HepG2 (cell line): ENCODE results near the gene EED. TPM values are rescaled to one million over a fixed set of nuclear protein-coding genes. Genes with fewer than 3 reads are reported as not detected.
A peak's percentile ranks its signal among the peaks of the same experiment; 100 is the strongest.

Source experiments
- ARNT2 ChIP-seq: sonication (generic); formaldehyde crosslinking; IDR thresholded peaks from 2 replicates; pipeline ENCODE4 v1.8.0; 2022; ENCODE audit warnings: mild to moderate bottlenecking, low read depth, missing genetic modification reagents, moderate library complexity
- BRD4 ChIP-seq: sonication (generic); formaldehyde crosslinking; IDR thresholded peaks from 2 replicates; pipeline ENCODE4 v1.4.0; 2020; ENCODE audit warnings: missing genetic modification reagents
- CREBL2 ChIP-seq: sonication (generic); formaldehyde crosslinking; IDR thresholded peaks from 2 replicates; pipeline ENCODE4 v1.8.1; 2023; ENCODE audit warnings: missing genetic modification reagents, mild to moderate bottlenecking, borderline replicate concordance
- ETV5 ChIP-seq: IDR thresholded peaks from 2 replicates; pipeline ENCODE4 v1.6.1; 2018; ENCODE audit warnings: missing biosample characterization, missing genetic modification reagents, inconsistent platforms, borderline replicate concordance
- FIP1L1 ChIP-seq: fragments of 200-400 bp; formaldehyde crosslinking; IDR thresholded peaks from 2 replicates; pipeline ENCODE4 v1.6.1; 2018; ENCODE audit warnings: low read depth, mild to moderate bottlenecking, low read length, moderate library complexity, borderline replicate concordance; ENCODE audit not compliant: insufficient read depth
- GATAD1 ChIP-seq: IDR thresholded peaks from 2 replicates; pipeline ENCODE4 v1.6.1; 2016; ENCODE audit warnings: missing genetic modification reagents, missing compliant biosample characterization
- HMG20B ChIP-seq: conservative IDR thresholded peaks from 2 replicates; pipeline ENCODE4 v1.6.1; 2016; ENCODE audit warnings: missing genetic modification reagents, missing compliant biosample characterization
- HNRNPL ChIP-seq: fragments of 200-400 bp; formaldehyde crosslinking; IDR thresholded peaks from 2 replicates; pipeline ENCODE4 v1.6.1; 2017; ENCODE audit warnings: mild to moderate bottlenecking, low read depth, low read length
- HOXD1 ChIP-seq: sonication (generic); formaldehyde crosslinking; IDR thresholded peaks from 2 replicates; pipeline ENCODE4 v1.5.0; 2020; ENCODE audit warnings: missing genetic modification reagents
- MAFF ChIP-seq: IDR thresholded peaks from 2 replicates; pipeline ENCODE4 v1.6.1; 2011; ENCODE audit warnings: low read depth, low read length, improper control_type of control experiment
- MAFK ChIP-seq, 2 experiments: IDR thresholded peaks in 1 of 2; conservative IDR thresholded peaks in 1 of 2; 2 replicates each; pipeline ENCODE4 v1.6.1; 2011; ENCODE audit warnings: improper control_type of control experiment in 2 of 2, low read length in 2 of 2
- NR2F6 ChIP-seq, 2 experiments: IDR thresholded peaks; 2 replicates each; pipeline ENCODE4 v1.6.1; 2016; ENCODE audit warnings: antibody characterized with exemption in 1 of 2, mild to moderate bottlenecking in 1 of 2
- POLR2G ChIP-seq: fragments of 200-400 bp; formaldehyde crosslinking; IDR thresholded peaks from 2 replicates; pipeline ENCODE4 v1.6.1; 2018; ENCODE audit warnings: mild to moderate bottlenecking, low read depth, low read length, moderate library complexity
- RBFOX2 ChIP-seq: fragments of 200-400 bp; formaldehyde crosslinking; IDR thresholded peaks from 2 replicates; pipeline ENCODE4 v1.6.1; 2017; ENCODE audit warnings: low read depth, mild to moderate bottlenecking, low read length
- RBM39 ChIP-seq: fragments of 200-400 bp; formaldehyde crosslinking; IDR thresholded peaks from one replicate; pipeline ENCODE4 v1.6.1; 2018; ENCODE audit warnings: antibody characterized with exemption, mild to moderate bottlenecking, low read depth, low read length; ENCODE audit not compliant: poor library complexity, severe bottlenecking
- SAFB2 ChIP-seq: sonication (generic); formaldehyde crosslinking; IDR thresholded peaks from 2 replicates; pipeline ENCODE4 v1.5.1; 2020; ENCODE audit warnings: missing genetic modification reagents, low read depth, mild to moderate bottlenecking, borderline replicate concordance
- SKI ChIP-seq: fragments of 450-650 bp; IDR thresholded peaks from one replicate; pipeline ENCODE4 v1.6.1; 2018; ENCODE audit warnings: mild to moderate bottlenecking; ENCODE audit not compliant: partially characterized antibody
- ZBTB21 ChIP-seq: sonication (generic); formaldehyde crosslinking; IDR thresholded peaks from 2 replicates; pipeline ENCODE4 v1.4.0; 2020; ENCODE audit warnings: missing genetic modification reagents
- ZFP36 ChIP-seq: fragments of 150-350 bp; IDR thresholded peaks from 2 replicates; pipeline ENCODE4 v1.6.1; 2018; ENCODE audit warnings: borderline replicate concordance, low read length, low read depth; ENCODE audit not compliant: partially characterized antibody
- ZNF343 ChIP-seq: sonication (generic); formaldehyde crosslinking; IDR thresholded peaks from 2 replicates; pipeline ENCODE4 v1.4.0; 2020; ENCODE audit warnings: mild to moderate bottlenecking, missing genetic modification reagents
- ZNF446 ChIP-seq: sonication (generic); formaldehyde crosslinking; IDR thresholded peaks from 2 replicates; pipeline ENCODE4 v1.5.0; 2020; ENCODE audit warnings: mild to moderate bottlenecking, missing genetic modification reagents
- ZNF484 ChIP-seq: sonication (generic); formaldehyde crosslinking; IDR thresholded peaks from 2 replicates; pipeline ENCODE4 v1.5.1; 2020; ENCODE audit warnings: mild to moderate bottlenecking, low read depth, missing genetic modification reagents, borderline replicate concordance
- ZNF605 ChIP-seq: sonication (generic); formaldehyde crosslinking; IDR thresholded peaks from 2 replicates; pipeline ENCODE4 v1.8.0; 2022; ENCODE audit warnings: mild to moderate bottlenecking, missing genetic modification reagents
- ZNF775 ChIP-seq: sonication (generic); formaldehyde crosslinking; IDR thresholded peaks from 2 replicates; pipeline ENCODE4 v1.4.0; 2020; ENCODE audit warnings: missing genetic modification reagents, mild to moderate bottlenecking, moderate library complexity, borderline replicate concordance
- polyA plus RNA-seq, 8 experiments: library from polyadenylated mRNA; depleted of rRNA in 3 of 8; stranded (reverse) in 7 of 8; unstranded in 1 of 8; fragments of >200 nt; fragmentation: Illumina TruSeq in 4 of 8; extraction: Trizol in 4 of 8; gene quantifications; 2 replicates each; pipeline versions ENCODE4 v1.2.1 to v1.2.3, GENCODE V29; 2011 to 2016; ENCODE audit warnings: low read depth in 4 of 8, missing spikeins in 1 of 8, mixed read lengths in 1 of 8; ENCODE audit not compliant: insufficient read depth in 1 of 8
- total RNA-seq, 5 experiments: library from RNA; depleted of rRNA; stranded (reverse); fragments of >200 nt; fragmentation: Illumina TruSeq; extraction: Trizol; gene quantifications; 2 replicates each; pipeline ENCODE4 v1.2.3, GENCODE V29; 2016; ENCODE audit warnings: low read depth in 1 of 5
- TF ChIP-seq, protein P1 (sequence below): sonication (generic); formaldehyde crosslinking; IDR thresholded peaks from 2 replicates; pipeline ENCODE4 v1.5.0; 2020; ENCODE audit warnings: missing genetic modification reagents, mild to moderate bottlenecking, borderline replicate concordance
- TF ChIP-seq, protein P2 (sequence below): sonication (generic); formaldehyde crosslinking; IDR thresholded peaks from 2 replicates; pipeline ENCODE4 v1.5.1; 2020; ENCODE audit warnings: mild to moderate bottlenecking, missing genetic modification reagents, borderline replicate concordance

Gene EED
- total and polyA plus RNA-seq, 2 of the 13 experiments (the other 11 are each of a cell fraction or from before 2014, with no cell fraction given) = 11.0 to 28.4 TPM

GRCh38 chr11:86244063-86244521 is 461 bp upstream of the EED start (continued):
- TF ChIP-seq FIP1L1 = no peak
- TF ChIP-seq HMG20B = no peak
- no peak for TF ChIP-seq ZNF605 (CRISPR knock-in tag)
- TF ChIP-seq GATAD1 (CRISPR knock-in tag) = no peak
- TF ChIP-seq HNRNPL = no peak
- no peak for TF ChIP-seq BRD4 (CRISPR knock-in tag)
- TF ChIP-seq MAFK (conservative IDR thresholded peaks at IDR 0.05 in 1 of 2, IDR thresholded peaks at IDR 0.05 in 1 of 2; ENCODE audit: low read length in 2 of 2) = 0 out of 4 replicates have a peak, but pooled peaks of 1 of the 2 experiments have one; percentile 13
- no peak for TF ChIP-seq RBM39
- no peak for TF ChIP-seq ZBTB21 (CRISPR knock-in tag)
- TF ChIP-seq, protein P1, sequence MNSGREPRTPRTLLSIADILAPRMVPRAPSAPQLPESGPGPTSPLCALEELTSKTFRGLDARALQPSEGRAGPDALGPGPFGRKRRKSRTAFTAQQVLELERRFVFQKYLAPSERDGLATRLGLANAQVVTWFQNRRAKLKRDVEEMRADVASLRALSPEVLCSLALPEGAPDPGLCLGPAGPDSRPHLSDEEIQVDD (CRISPR knock-in tag) = no peak
- TF ChIP-seq HOXD1 (CRISPR knock-in tag) = no peak
- TF ChIP-seq ARNT2 (CRISPR knock-in tag) = no peak
- 0 out of 2 replicates have a peak, but pooled peaks have one; percentile 19 for TF ChIP-seq POLR2G
- no peak for TF ChIP-seq ZNF484 (CRISPR knock-in tag)
- no peak for TF ChIP-seq ZNF343 (CRISPR knock-in tag)
- peak; percentile 6; the same call in 1 of the 2 replicates for TF ChIP-seq MAFF
- no peak for TF ChIP-seq ZNF775
- TF ChIP-seq ZFP36 = no peak
- no peak for TF ChIP-seq SAFB2 (CRISPR knock-in tag)
- no peak for TF ChIP-seq NR2F6 (IDR thresholded peaks at IDR 0.05)
- TF ChIP-seq NR2F6 (CRISPR knock-in tag; IDR thresholded peaks at IDR 0.05) = no peak
- no peak for TF ChIP-seq SKI
- no peak for TF ChIP-seq ETV5 (CRISPR knock-in tag)
- no peak for TF ChIP-seq CREBL2 (CRISPR knock-in tag)
- no peak for TF ChIP-seq ZNF446 (CRISPR knock-in tag)
- TF ChIP-seq, protein P2, sequence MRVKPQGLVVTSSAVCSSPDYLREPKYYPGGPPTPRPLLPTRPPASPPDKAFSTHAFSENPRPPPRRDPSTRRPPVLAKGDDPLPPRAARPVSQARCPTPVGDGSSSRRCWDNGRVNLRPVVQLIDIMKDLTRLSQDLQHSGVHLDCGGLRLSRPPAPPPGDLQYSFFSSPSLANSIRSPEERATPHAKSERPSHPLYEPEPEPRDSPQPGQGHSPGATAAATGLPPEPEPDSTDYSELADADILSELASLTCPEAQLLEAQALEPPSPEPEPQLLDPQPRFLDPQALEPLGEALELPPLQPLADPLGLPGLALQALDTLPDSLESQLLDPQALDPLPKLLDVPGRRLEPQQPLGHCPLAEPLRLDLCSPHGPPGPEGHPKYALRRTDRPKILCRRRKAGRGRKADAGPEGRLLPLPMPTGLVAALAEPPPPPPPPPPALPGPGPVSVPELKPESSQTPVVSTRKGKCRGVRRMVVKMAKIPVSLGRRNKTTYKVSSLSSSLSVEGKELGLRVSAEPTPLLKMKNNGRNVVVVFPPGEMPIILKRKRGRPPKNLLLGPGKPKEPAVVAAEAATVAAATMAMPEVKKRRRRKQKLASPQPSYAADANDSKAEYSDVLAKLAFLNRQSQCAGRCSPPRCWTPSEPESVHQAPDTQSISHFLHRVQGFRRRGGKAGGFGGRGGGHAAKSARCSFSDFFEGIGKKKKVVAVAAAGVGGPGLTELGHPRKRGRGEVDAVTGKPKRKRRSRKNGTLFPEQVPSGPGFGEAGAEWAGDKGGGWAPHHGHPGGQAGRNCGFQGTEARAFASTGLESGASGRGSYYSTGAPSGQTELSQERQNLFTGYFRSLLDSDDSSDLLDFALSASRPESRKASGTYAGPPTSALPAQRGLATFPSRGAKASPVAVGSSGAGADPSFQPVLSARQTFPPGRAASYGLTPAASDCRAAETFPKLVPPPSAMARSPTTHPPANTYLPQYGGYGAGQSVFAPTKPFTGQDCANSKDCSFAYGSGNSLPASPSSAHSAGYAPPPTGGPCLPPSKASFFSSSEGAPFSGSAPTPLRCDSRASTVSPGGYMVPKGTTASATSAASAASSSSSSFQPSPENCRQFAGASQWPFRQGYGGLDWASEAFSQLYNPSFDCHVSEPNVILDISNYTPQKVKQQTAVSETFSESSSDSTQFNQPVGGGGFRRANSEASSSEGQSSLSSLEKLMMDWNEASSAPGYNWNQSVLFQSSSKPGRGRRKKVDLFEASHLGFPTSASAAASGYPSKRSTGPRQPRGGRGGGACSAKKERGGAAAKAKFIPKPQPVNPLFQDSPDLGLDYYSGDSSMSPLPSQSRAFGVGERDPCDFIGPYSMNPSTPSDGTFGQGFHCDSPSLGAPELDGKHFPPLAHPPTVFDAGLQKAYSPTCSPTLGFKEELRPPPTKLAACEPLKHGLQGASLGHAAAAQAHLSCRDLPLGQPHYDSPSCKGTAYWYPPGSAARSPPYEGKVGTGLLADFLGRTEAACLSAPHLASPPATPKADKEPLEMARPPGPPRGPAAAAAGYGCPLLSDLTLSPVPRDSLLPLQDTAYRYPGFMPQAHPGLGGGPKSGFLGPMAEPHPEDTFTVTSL (CRISPR knock-in tag) = no peak
- TF ChIP-seq RBFOX2 = no peak
